HepG2 (cell line): ENCODE data around the gene CLDN9. TPM values are rescaled to one million over a fixed set of nuclear protein-coding genes. Genes with fewer than 3 reads are reported as not detected.

Experiments
- CEBPB ChIP-seq: IDR thresholded peaks from 2 replicates; pipeline ENCODE4 v1.6.1; 2011; ENCODE audit warnings: low read depth, low read length, improper control_type of control experiment, borderline replicate concordance
- HMGXB3 ChIP-seq: sonication (generic); formaldehyde crosslinking; IDR thresholded peaks from 2 replicates; pipeline ENCODE4 v1.4.0; 2020; ENCODE audit warnings: missing genetic modification reagents, borderline replicate concordance
- KAT2B ChIP-seq: fragments of 150-350 bp; IDR thresholded peaks from 2 replicates; pipeline ENCODE4 v1.6.1; 2014; ENCODE audit warnings: low read depth, low read length, borderline replicate concordance
- NCOA5 ChIP-seq: sonication (generic); formaldehyde crosslinking; IDR thresholded peaks from 2 replicates; pipeline ENCODE4 v1.4.0; 2020; ENCODE audit warnings: missing genetic modification reagents
- PLRG1 ChIP-seq: fragments of 450-650 bp; conservative IDR thresholded peaks from 2 replicates; pipeline ENCODE4 v1.6.1; 2016
- RBFOX2 ChIP-seq: fragments of 200-400 bp; formaldehyde crosslinking; IDR thresholded peaks from 2 replicates; pipeline ENCODE4 v1.6.1; 2017; ENCODE audit warnings: low read depth, mild to moderate bottlenecking, low read length
- RNF2 ChIP-seq: fragments of 450-650 bp; conservative IDR thresholded peaks from 2 replicates; pipeline ENCODE4 v1.6.1; 2016; ENCODE audit warnings: low read depth
- SIN3B ChIP-seq: fragments of 150-350 bp; IDR thresholded peaks from 2 replicates; pipeline ENCODE4 v1.6.1; 2014; ENCODE audit warnings: low read length
- TGIF2 ChIP-seq: IDR thresholded peaks from 2 replicates; pipeline ENCODE4 v1.6.1; 2016; ENCODE audit warnings: control low read depth, missing compliant biosample characterization
- ZNF12 ChIP-seq: sonication (generic); formaldehyde crosslinking; IDR thresholded peaks from 2 replicates; pipeline ENCODE4 v1.5.0; 2020; ENCODE audit warnings: missing genetic modification reagents
- ZNF350 ChIP-seq: sonication (generic); formaldehyde crosslinking; IDR thresholded peaks from 2 replicates; pipeline ENCODE4 v1.4.0; 2020; ENCODE audit warnings: mild to moderate bottlenecking, low read depth, missing genetic modification reagents, borderline replicate concordance
- ZNF367 ChIP-seq: sonication (generic); formaldehyde crosslinking; IDR thresholded peaks from 2 replicates; pipeline ENCODE4 v1.4.0; 2020; ENCODE audit warnings: missing genetic modification reagents, borderline replicate concordance
- ZNF724P ChIP-seq: sonication (generic); formaldehyde crosslinking; IDR thresholded peaks from 2 replicates; pipeline ENCODE4 v1.8.0; 2022; ENCODE audit warnings: missing genetic modification reagents, borderline replicate concordance
- polyA plus RNA-seq, 8 experiments: library from polyadenylated mRNA; depleted of rRNA in 3 of 8; stranded (reverse) in 7 of 8; unstranded in 1 of 8; fragments of >200 nt; fragmentation: Illumina TruSeq in 4 of 8; extraction: Trizol in 4 of 8; gene quantifications; 2 replicates each; pipeline versions ENCODE4 v1.2.1 to v1.2.3, GENCODE V29; 2011 to 2016; ENCODE audit warnings: low read depth in 4 of 8, missing spikeins in 1 of 8, mixed read lengths in 1 of 8; ENCODE audit not compliant: insufficient read depth in 1 of 8
- total RNA-seq, 5 experiments: library from RNA; depleted of rRNA; stranded (reverse); fragments of >200 nt; fragmentation: Illumina TruSeq; extraction: Trizol; gene quantifications; 2 replicates each; pipeline ENCODE4 v1.2.3, GENCODE V29; 2016; ENCODE audit warnings: low read depth in 1 of 5
- TF ChIP-seq, protein P1 (sequence below): sonication (generic); formaldehyde crosslinking; conservative IDR thresholded peaks from 2 replicates; pipeline ENCODE4 v1.4.0; 2020; ENCODE audit warnings: missing genetic modification reagents
- TF ChIP-seq, protein P2 (sequence below): sonication (generic); formaldehyde crosslinking; IDR thresholded peaks from 2 replicates; pipeline ENCODE4 v1.4.0; 2020; ENCODE audit warnings: missing genetic modification reagents
- TF ChIP-seq, protein P3 (sequence below): sonication (generic); formaldehyde crosslinking; IDR thresholded peaks from 2 replicates; pipeline ENCODE4 v1.4.0; 2020; ENCODE audit warnings: missing genetic modification reagents
- TF ChIP-seq, protein P4 (sequence below): sonication (generic); formaldehyde crosslinking; IDR thresholded peaks from 2 replicates; pipeline ENCODE4 v1.8.0; 2023; ENCODE audit warnings: mild to moderate bottlenecking, missing genetic modification reagents
- TF ChIP-seq, protein P5 (sequence below): sonication (generic); formaldehyde crosslinking; IDR thresholded peaks from 2 replicates; pipeline ENCODE4 v1.5.0; 2020; ENCODE audit warnings: missing genetic modification reagents

CLDN9 gene
- total and polyA plus RNA-seq, 2 of the 13 experiments (the other 11 are each of a cell fraction or from before 2014, with no cell fraction given): 0.15 to 0.26 TPM

DNA sequence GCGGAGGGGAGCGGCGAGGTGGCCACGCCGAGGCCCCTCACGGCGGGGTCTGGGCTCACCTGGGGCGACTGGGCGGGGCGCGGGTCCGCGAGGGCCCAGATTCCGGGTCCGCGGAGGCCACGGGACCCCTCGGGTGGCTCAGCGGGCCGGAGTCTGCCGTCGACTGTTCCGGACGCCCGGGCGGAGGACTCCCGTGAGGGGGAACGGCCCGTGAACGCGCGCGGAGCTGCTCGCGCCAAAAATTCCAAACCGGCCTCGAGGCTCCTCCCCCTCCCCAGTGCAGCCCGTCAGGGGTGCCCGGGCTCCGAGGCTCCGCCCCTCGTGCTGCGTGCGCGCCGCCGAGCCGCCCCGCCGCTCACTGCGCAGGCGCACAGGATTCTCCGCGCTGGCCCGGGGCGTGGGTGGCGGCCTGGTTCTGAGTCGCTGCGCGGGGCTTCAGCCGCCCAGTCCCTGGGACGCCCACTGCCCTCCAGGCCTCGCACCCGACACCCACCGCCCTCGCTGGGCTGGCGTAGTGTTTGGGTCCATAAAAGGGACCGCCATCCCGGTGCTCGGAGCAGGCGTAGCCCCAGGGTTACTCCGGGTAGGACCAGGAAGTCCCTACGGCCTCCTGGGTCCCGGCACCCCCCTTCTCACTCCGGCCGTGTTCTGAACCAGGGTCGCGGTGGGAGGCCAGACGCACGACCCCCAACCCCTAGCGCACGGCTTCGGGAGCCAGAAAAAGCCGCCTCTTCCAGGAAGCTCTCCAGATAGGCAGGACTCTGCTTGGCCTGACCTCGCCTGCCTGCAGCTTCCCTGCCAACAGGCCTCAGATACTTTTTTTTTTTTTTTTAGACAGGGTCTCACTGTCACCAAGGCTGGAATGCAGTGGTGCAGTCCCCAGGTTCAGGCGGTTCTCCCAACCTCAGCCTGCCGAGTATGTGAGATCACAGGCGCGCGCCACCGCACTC lies 32.2 kb upstream of the CLDN9 start, which contains the start of gene PKMYT1 (continued):
- TF ChIP-seq SIN3B (peak; percentile 83), RBFOX2 (peak; percentile 98), NCOA5 (CRISPR knock-in tag) (no peak), ZNF724P (peak; percentile 56; the same call in 1 of the 2 replicates), ZNF12 (CRISPR knock-in tag) (no peak; the same call in 1 of the 2 replicates), KAT2B (no peak), TGIF2 (CRISPR knock-in tag) (no peak), ZNF350 (CRISPR knock-in tag) (peak; percentile 41; the same call in 1 of the 2 replicates), PLRG1 (no peak), ZNF367 (CRISPR knock-in tag) (no peak), RNF2 (0 out of 2 replicates have a peak, but pooled peaks have one; percentile 23), CEBPB (no peak), HMGXB3 (CRISPR knock-in tag) (0 out of 2 replicates have a peak, but pooled peaks have one; percentile 31)
- TF ChIP-seq, protein P1, sequence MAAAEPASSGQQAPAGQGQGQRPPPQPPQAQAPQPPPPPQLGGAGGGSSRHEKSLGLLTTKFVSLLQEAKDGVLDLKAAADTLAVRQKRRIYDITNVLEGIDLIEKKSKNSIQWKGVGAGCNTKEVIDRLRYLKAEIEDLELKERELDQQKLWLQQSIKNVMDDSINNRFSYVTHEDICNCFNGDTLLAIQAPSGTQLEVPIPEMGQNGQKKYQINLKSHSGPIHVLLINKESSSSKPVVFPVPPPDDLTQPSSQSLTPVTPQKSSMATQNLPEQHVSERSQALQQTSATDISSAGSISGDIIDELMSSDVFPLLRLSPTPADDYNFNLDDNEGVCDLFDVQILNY: peak; percentile 78
- TF ChIP-seq, protein P2, sequence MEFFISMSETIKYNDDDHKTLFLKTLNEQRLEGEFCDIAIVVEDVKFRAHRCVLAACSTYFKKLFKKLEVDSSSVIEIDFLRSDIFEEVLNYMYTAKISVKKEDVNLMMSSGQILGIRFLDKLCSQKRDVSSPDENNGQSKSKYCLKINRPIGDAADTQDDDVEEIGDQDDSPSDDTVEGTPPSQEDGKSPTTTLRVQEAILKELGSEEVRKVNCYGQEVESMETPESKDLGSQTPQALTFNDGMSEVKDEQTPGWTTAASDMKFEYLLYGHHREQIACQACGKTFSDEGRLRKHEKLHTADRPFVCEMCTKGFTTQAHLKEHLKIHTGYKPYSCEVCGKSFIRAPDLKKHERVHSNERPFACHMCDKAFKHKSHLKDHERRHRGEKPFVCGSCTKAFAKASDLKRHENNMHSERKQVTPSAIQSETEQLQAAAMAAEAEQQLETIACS (CRISPR knock-in tag): peak; percentile 96
- TF ChIP-seq, protein P3, sequence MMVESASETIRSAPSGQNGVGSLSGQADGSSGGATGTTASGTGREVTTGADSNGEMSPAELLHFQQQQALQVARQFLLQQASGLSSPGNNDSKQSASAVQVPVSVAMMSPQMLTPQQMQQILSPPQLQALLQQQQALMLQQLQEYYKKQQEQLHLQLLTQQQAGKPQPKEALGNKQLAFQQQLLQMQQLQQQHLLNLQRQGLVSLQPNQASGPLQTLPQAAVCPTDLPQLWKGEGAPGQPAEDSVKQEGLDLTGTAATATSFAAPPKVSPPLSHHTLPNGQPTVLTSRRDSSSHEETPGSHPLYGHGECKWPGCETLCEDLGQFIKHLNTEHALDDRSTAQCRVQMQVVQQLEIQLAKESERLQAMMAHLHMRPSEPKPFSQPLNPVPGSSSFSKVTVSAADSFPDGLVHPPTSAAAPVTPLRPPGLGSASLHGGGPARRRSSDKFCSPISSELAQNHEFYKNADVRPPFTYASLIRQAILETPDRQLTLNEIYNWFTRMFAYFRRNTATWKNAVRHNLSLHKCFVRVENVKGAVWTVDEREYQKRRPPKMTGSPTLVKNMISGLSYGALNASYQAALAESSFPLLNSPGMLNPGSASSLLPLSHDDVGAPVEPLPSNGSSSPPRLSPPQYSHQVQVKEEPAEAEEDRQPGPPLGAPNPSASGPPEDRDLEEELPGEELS (CRISPR knock-in tag): no peak
- TF ChIP-seq, protein P4, sequence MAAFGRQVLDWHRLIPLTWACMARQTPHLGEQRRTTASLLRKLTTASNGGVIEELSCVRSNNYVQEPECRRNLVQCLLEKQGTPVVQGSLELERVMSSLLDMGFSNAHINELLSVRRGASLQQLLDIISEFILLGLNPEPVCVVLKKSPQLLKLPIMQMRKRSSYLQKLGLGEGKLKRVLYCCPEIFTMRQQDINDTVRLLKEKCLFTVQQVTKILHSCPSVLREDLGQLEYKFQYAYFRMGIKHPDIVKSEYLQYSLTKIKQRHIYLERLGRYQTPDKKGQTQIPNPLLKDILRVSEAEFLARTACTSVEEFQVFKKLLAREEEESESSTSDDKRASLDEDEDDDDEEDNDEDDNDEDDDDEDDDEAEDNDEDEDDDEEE (CRISPR knock-in tag): no peak; the same call in 1 of the 2 replicates
- TF ChIP-seq, protein P5, sequence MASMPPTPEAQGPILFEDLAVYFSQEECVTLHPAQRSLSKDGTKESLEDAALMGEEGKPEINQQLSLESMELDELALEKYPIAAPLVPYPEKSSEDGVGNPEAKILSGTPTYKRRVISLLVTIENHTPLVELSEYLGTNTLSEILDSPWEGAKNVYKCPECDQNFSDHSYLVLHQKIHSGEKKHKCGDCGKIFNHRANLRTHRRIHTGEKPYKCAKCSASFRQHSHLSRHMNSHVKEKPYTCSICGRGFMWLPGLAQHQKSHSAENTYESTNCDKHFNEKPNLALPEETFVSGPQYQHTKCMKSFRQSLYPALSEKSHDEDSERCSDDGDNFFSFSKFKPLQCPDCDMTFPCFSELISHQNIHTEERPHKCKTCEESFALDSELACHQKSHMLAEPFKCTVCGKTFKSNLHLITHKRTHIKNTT (CRISPR knock-in tag): no peak
